Mesothelial cell of epicardium (in vitro differentiated cells): ENCODE results near the gene EML1. TPM values are rescaled to one million over a fixed set of nuclear protein-coding genes. Genes with fewer than 3 reads are reported as not detected.

ENCODE experiments used
- DNase-seq, 2 experiments: peaks; one replicate each; pipeline ENCODE4 v3.0.0; 2021; ENCODE audit warnings: low spot score in 2 of 2; ENCODE audit not compliant: unreplicated experiment in 2 of 2
- H3K27ac Mint-ChIP-seq: 2 replicates; pipeline ENCODE4 v1.8.0; 2021; ENCODE audit warnings: mixed read lengths
- H3K27me3 Mint-ChIP-seq: 2 replicates; pipeline ENCODE4 v1.8.0; 2021; ENCODE audit warnings: low read depth, mixed read lengths
- H3K36me3 Mint-ChIP-seq: 2 replicates; pipeline ENCODE4 v1.8.0; 2021; ENCODE audit warnings: mixed read lengths
- H3K4me1 Mint-ChIP-seq: 2 replicates; pipeline ENCODE4 v1.8.0; 2021; ENCODE audit warnings: mixed read lengths
- H3K4me3 Mint-ChIP-seq: 2 replicates; pipeline ENCODE4 v1.8.0; 2021; ENCODE audit warnings: mild to moderate bottlenecking, moderate library complexity, mixed read lengths
- H3K9me3 Mint-ChIP-seq: 2 replicates; pipeline ENCODE4 v1.8.0; 2021; ENCODE audit warnings: mixed read lengths
- CTCF ChIP-seq: fragments of 200-600 bp; sonication (generic); IDR thresholded peaks from one replicate; pipeline ENCODE4 v1.5.0; 2021; ENCODE audit warnings: antibody characterized with exemption; ENCODE audit not compliant: unreplicated experiment
- total RNA-seq: library from RNA; stranded (reverse); gene quantifications from 3 replicates; pipeline ENCODE4 v1.2.1, GENCODE V29; 2021

Gene EML1
- total RNA-seq, 1 donor from 2014 or later: 18.9 TPM

- Mint-ChIP-seq H3K27me3 (no peaks in the 10 kb centered on the region), H3K36me3 (peaks cover 12% of the 10 kb centered on the region), H3K4me1 (peaks cover 6% of the 10 kb centered on the region), H3K27ac (no peak overlapping the region), H3K4me3 (no peak overlapping the region), H3K9me3 (peaks cover 7% of the 10 kb centered on the region)
- no peak for DNase-seq
- TF ChIP-seq CTCF: no peak
These were observed 138.1 kb downstream of the EML1 start for GRCh38 chr14:99931308-99931707.

- Mint-ChIP-seq H3K27ac (no peak overlapping the region), H3K4me1 (no peaks in the 10 kb centered on the region), H3K4me3 (no peak overlapping the region), H3K36me3 (peaks cover 8% of the 10 kb centered on the region), H3K27me3 (no peaks in the 10 kb centered on the region), H3K9me3 (no peaks in the 10 kb centered on the region)
- DNase-seq: no peak
- no peak for TF ChIP-seq CTCF
These were observed 142.8 kb downstream of the EML1 start for GRCh38 chr14:99936056-99936455.

GRCh38 chr14:99936738-99937474 is 143.7 kb downstream of the EML1 start:
- Mint-ChIP-seq H3K4me3 (no peak overlapping the region), H3K27ac (no peak overlapping the region), H3K9me3 (no peaks in the 10 kb centered on the region), H3K4me1 (no peaks in the 10 kb centered on the region), H3K36me3 (peaks cover 8% of the 10 kb centered on the region), H3K27me3 (no peaks in the 10 kb centered on the region)
- TF ChIP-seq CTCF: no peak
- DNase-seq: no peak

GRCh38 chr14:99937475-99938244 is 144.4 kb downstream of the EML1 start:
- no peaks in the 10 kb centered on the region for H3K4me1 Mint-ChIP-seq
- H3K4me3 Mint-ChIP-seq: no peak overlapping the region
- H3K27me3 Mint-ChIP-seq: no peaks in the 10 kb centered on the region
- H3K36me3 Mint-ChIP-seq: peaks cover 13% of the 10 kb centered on the region
- DNase-seq: no peak
- H3K9me3 Mint-ChIP-seq: no peaks in the 10 kb centered on the region
- TF ChIP-seq CTCF: no peak
- H3K27ac Mint-ChIP-seq: no peak overlapping the region

- H3K4me1 Mint-ChIP-seq: no peaks in the 10 kb centered on the region
- no peak overlapping the region for H3K27ac Mint-ChIP-seq
- no peak overlapping the region for H3K4me3 Mint-ChIP-seq
- no peak for TF ChIP-seq CTCF
- H3K9me3 Mint-ChIP-seq: no peaks in the 10 kb centered on the region
- peaks cover 15% of the 10 kb centered on the region for H3K36me3 Mint-ChIP-seq
- DNase-seq: no peak
- H3K27me3 Mint-ChIP-seq: no peaks in the 10 kb centered on the region
These were observed 145.2 kb downstream of the EML1 start for GRCh38 chr14:99938376-99938775.
